Measurements from ENCODE around the gene RAB4A. TPM values are rescaled to one million over a fixed set of nuclear protein-coding genes. Genes with fewer than 3 reads are reported as not detected.

Gene RAB4A
- total RNA-seq, 3 donors from 2014 or later: 27.5 to 47.8 (median 42.1) TPM

- peak overlapping the region; percentile 90 to 91 for H3K27ac ChIP-seq
- intact Hi-C loops (cut with DNase I; ENCODE audit: low total_unique reads): loop anchor here (5.0 kb wide), 1 partner anchor 736 kb away; no protein-coding TSS in a partner anchor
Observed at GRCh38 chr1:229268505-229268904, 2.4 kb upstream of the RAB4A start.

GRCh38 chr1:229271448-229272159 lies 693 bp downstream of the RAB4A start:
- Histone ChIP-seq H3K27ac (peak overlapping the region; percentile 90 to 91), H3K9me3 (peaks cover 4% of the 10 kb centered on the region in 2 donors), H3K4me3 (peak overlapping the region; percentile 71 to 83 (median 78)), H3K27me3 (no peaks in the 10 kb centered on the region), H3K36me3 (no peaks in the 10 kb centered on the region), H3K4me1 (peaks cover 3 to 6% of the 10 kb centered on the region in 2 donors)
- TF ChIP-seq POLR2A (IDR thresholded peaks at IDR 0.05) (no peak), POLR2AphosphoS5 (IDR thresholded peaks at IDR 0.05) (no peak), CTCF (IDR thresholded peaks at IDR 0.05) (no peak)
- intact Hi-C loops (cut with DNase I; ENCODE audit: low total_unique reads): no loop called here
- no peak for DNase-seq (ENCODE audit: low spot score in 2 of 2)

More at GRCh38 chr1:229268505-229268904, 2.4 kb upstream of the RAB4A start:
- H3K4me1 ChIP-seq: peaks cover 3 to 6% of the 10 kb centered on the region in 2 donors
- H3K4me3 ChIP-seq: no peak overlapping the region
- no peaks in the 10 kb centered on the region for H3K27me3 ChIP-seq
- DNase-seq (ENCODE audit: low spot score in 2 of 2): peak in 1 of 2 donors; percentile 57
- peaks cover 4% of the 10 kb centered on the region in 2 donors for H3K9me3 ChIP-seq
- H3K36me3 ChIP-seq: no peaks in the 10 kb centered on the region
- TF ChIP-seq POLR2AphosphoS5 (IDR thresholded peaks at IDR 0.05): peak in 1 of 3 donors; percentile 14
- TF ChIP-seq CTCF (IDR thresholded peaks at IDR 0.05): no peak

- DNase-seq (ENCODE audit: low spot score in 2 of 2): no peak
- intact Hi-C loops (cut with DNase I; ENCODE audit: low total_unique reads): no loop called here
Observed at GRCh38 chr1:229272164-229273158, 1.6 kb downstream of the RAB4A start.

GRCh38 chr1:229273507-229274232 lies 2.8 kb downstream of the RAB4A start:
- DNase-seq (ENCODE audit: low spot score in 2 of 2): no peak
- Histone ChIP-seq H3K27ac (peak overlapping the region; percentile 23 to 50), H3K9me3 (no peaks in the 10 kb centered on the region), H3K36me3 (no peaks in the 10 kb centered on the region), H3K4me3 (no peak overlapping the region), H3K27me3 (no peaks in the 10 kb centered on the region), H3K4me1 (peaks cover 3 to 6% of the 10 kb centered on the region in 2 donors)
- TF ChIP-seq POLR2AphosphoS5 (IDR thresholded peaks at IDR 0.05) (no peak), CTCF (IDR thresholded peaks at IDR 0.05) (no peak), POLR2A (IDR thresholded peaks at IDR 0.05) (no peak)
- intact Hi-C loops (cut with DNase I; ENCODE audit: low total_unique reads): no loop called here

More at GRCh38 chr1:229272164-229273158, 1.6 kb downstream of the RAB4A start:
- H3K36me3 ChIP-seq: no peaks in the 10 kb centered on the region
- H3K27ac ChIP-seq: peak overlapping the region; percentile 19 to 91
- H3K4me3 ChIP-seq: peak overlapping the region; percentile 71 to 83 (median 78)
- peaks cover 0 to 3% of the 10 kb centered on the region in 2 donors for H3K9me3 ChIP-seq
- no peaks in the 10 kb centered on the region for H3K27me3 ChIP-seq
- TF ChIP-seq CTCF (IDR thresholded peaks at IDR 0.05) (no peak), POLR2A (IDR thresholded peaks at IDR 0.05) (no peak), POLR2AphosphoS5 (IDR thresholded peaks at IDR 0.05) (no peak)
- H3K4me1 ChIP-seq: peaks cover 3 to 6% of the 10 kb centered on the region in 2 donors

Measured in breast epithelium (tissue), 4 donors.